ENCODE measurements around the gene LARP1.
"Not testable (repeated sequence)": the region's sequence is repeated elsewhere in the genome, so short reads cannot be mapped to it uniquely, and the experiment has no call there.

The LARP1 gene

DNA sequence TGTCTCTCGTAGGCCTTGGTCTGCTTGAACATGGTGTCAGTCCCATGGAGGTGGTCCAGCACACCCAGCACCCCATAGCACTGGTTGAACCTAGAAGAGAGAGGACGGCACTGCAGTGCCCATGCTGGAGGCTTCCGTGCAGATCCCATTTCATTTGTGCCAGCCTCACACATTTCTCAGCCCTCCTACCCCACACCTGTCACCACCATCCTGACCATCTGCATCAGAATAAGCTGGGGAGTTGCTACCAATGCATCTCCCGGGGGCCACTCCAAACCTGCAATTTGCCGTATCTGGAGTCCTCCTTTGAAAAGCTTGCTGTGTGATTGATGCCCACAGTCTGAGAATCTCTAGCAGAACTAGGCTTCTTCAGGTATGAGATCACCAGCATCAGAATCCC, 65.2 kb downstream of the LARP1 start:
- DNase-seq (ENCODE audit: low read depth in 2 of 3, low spot score in 2 of 3) = no peak

DNA sequence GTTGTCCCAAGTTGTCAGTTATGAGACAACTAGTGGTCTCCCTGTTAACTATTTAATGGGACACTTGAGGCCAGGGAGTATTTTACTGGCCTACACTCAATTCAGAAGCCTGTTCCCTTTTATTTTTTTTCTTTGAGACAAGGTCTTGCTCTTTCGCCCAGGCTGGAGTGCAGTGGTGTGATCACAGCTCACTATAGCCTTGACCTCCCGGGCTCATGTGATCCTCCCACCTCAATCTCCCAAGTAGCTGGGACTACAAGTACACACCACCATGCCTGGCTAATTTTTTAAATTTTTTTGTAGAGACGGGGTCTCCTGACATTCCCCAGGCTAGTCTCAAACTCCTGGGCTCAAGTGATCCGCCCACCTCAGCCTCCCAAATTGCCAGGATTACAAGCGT, 67.7 kb downstream of the LARP1 start:
- DNase-seq (ENCODE audit: low read depth in 2 of 3, low spot score in 2 of 3) = not testable (repeated sequence)

DNA sequence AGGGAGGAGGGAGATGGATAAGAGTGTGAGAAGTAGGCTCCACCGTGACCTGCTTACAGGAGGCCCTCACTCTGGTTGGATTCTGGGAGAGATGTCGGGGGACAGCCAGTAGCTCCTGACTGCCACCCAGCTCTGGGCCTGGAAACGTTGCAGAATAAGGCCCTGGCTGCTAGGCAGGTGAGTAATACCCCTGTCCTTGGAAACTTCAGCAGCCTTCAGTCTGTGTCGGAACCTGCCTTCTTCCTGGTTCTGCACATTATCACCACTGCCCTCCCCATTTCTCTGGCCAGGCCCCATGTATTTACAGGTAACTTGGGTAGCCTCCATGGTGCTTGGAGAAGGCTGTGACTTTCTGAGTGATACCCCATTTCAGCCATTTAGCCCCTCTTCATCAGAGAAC, 68.4 kb downstream of the LARP1 start:
- no peak for DNase-seq (ENCODE audit: low read depth in 2 of 3, low spot score in 2 of 3)

DNA sequence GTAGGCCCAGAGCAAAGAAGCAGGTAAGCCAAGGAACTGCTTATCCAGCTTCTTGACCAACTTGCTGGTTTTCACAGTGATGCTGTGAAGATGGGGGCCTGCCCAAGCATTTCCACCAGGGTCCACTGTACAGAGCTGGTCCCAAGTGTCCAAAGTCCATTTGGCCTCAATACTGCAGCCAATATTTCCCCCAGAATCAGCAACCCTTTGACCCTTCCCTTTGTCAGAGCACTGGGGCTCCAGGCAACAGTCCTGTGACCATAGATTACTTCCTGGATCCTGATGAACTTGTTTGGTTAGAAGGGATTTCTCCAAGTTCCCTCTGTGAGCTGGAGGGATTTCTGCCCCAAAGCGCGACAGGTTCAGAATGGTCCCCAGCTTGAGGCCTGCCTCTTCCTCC, 68.9 kb downstream of the LARP1 start:
- DNase-seq (ENCODE audit: low read depth in 2 of 3, low spot score in 2 of 3) = no peak

DNA sequence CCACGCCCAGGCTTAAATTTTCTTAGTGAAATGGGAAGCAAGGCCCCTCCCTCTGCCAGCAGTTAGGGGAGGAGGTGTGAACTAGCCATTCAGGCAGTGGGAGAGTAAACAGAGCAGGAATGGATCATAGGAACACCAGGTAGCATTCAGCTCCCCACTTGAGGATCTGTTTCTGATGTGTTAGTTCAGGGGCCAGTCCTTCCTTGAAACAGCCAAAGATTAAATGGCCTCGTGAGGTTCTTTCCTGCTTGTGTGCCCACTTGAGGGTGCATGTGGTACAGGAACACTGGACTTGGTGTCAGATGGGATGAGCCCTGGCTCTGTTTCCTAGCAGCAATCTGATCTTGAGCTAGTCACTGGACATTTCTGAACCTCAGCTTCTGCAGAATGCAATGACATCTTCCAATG, 74.0 kb downstream of the LARP1 start:
- no peak for DNase-seq (ENCODE audit: low read depth in 2 of 3, low spot score in 2 of 3)

DNA sequence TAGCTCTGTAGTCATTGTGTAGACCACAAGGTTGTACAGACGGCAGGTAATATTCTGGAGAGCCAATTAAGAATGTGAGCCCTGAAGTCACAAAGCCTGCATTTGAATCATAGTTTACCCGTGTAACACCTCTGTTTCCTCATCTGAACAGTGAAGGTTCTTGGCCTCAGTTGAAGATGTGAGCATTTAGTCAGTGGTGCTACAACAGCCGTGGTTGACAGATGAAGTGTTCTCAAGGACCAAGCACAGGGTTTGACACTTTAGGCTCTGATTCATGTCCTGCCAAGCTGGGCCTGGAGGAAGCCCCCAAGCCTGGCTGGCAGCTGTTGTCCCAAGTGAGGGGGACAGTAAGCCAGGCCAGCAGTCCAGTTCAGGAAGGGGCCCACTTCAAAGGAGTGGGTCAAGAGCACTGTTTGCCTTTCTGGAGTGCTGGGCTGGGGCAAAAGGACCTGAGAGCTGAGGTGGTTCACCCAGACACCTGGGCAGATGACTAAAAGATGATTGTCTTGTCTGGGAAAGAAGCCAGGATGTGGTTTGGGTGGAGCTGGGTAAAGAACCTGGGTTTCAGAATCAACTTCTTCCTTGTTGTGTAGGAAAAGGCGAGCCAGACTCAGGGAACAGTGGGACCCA, 74.5 kb downstream of the LARP1 start:
- DNase-seq (ENCODE audit: low read depth in 2 of 3, low spot score in 2 of 3) = no peak

DNA sequence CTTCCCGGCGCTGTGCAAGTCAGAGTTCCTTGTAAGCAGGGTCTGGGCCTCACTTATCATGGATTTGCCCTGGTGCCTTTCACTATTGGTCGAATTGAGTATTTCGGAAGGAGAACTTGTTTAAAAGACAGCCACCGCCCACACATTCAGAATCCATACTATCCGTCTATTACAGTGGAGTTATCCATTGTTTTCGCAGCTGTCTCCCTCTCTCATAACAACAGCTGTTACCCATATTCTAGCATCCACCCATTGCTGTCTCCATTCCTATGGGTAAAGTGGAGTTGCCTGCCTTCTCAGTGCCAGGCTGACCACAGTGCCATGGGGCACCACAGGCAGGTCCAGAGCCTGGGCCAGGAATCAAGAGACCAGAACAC, 75.0 kb downstream of the LARP1 start:
- DNase-seq (ENCODE audit: low read depth in 2 of 3, low spot score in 2 of 3) = no peak

DNA sequence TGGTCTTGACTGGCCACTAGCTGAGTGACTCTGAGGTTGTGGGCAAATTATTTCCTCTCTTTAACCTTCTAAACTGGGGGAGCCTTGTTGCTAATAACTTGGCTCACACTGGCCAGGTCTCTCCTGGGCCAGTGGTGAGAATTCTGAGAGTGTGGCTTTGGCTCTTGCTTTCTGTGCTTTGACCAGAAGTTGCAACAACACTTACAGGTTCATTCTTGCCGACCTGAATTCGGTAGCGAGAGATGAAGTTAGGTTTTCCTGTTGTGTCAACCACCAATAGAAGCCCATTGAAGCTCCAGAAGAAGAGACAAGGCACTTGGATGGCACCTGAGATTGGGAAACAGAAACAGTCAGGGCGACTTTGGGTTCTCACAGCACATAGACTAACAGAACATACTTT, 75.4 kb downstream of the LARP1 start:
- no peak for DNase-seq (ENCODE audit: low read depth in 2 of 3, low spot score in 2 of 3)

DNA sequence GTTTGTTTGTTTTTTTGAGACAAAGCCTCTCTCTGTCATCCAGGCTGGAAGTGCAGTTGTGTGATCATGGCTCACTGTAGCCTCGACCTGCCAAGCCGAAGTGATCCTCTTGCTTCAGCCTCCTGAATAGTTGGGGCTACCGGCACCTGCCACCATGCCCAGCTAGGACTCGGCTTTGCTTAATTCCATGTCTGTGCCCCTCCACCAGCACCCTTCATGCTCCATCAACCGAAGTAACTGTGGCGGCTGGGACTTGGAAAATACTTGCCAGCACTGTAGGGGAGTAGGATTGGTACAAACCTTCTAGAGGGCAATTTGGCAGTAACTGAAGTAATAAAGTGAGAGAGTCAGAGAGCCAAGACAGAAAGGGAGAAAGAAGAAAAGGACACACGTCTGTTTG, 76.3 kb downstream of the LARP1 start:
- no peak for DNase-seq (ENCODE audit: low read depth in 2 of 3, low spot score in 2 of 3)

DNA sequence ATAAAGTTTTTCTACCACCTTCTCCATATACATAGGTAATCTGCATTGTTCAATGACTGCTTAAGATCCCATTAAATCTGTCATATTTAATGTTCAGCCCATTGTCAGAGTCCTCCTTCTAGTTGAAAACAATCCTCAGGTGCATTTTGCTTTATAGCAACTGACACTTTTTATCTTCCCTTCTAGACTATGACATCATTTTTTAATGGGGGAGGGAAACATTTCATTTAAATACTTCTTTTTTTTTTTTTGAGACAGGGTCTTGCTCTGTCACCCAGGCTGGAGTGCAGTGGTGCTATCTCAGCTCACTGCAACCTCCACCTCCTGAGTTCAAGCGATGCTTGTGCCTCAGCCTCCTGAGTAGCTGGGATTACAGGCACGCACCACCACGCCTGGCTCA, 77.6 kb downstream of the LARP1 start:
- DNase-seq (ENCODE audit: low read depth in 2 of 3, low spot score in 2 of 3) = not testable (repeated sequence)

DNA sequence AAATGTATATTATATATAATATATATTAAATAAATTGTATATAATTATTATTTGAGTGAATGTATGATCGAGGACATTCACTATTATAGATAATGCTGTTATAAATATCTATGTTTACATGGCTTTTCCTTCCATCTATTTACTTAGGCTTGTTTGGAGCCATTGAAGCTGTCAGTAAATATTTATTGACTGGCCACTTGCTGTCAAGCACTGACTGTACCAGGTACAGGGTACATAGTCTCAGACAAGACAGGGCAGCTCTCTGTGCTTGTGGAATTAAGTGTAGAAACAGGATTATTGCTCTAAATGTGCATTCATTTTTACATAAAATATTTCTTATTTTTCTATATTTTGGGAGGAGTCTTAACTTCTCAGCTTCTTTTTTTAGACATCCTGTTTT, 78.9 kb downstream of the LARP1 start:
- no peak for DNase-seq (ENCODE audit: low read depth in 2 of 3, low spot score in 2 of 3)

DNA sequence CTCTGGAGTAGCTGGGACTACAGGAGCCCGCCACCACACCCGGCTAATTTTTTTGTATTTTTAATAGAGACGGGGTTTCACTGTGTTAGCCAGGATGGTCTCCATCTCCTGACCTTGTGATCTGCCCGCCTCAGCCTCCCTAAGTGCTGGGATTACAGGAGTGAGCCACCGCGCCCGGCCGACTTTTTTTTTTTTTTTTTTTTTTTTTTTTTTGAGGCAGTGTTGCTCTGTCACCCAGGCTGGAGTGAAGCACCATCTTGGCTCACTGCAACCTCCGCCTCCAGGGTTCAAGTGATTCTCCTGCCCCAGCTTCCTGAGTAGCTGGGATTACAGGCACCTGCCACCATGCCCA, 80.5 kb downstream of the LARP1 start:
- DNase-seq (ENCODE audit: low read depth in 2 of 3, low spot score in 2 of 3) = not testable (repeated sequence)

DNA sequence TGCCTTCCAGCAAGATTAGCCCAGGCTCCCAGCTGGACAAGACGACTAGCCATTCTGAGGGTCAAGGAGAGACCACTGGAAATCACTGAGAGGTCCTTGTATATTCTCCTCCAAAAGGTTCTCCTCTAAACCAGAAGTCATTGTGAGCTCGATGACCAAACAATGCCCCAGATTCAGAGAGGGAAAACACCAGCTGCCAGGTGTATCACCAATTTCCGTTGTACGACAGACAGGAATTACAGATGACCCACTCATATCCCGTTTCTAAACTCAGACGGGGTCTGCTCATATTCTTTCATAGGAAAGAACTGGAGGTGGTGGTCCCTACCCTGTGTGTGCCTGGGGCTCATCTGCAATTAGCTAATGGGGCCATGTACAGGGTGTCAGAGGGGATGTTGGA, 81.0 kb downstream of the LARP1 start:
- DNase-seq (ENCODE audit: low read depth in 2 of 3, low spot score in 2 of 3) = no peak

DNA sequence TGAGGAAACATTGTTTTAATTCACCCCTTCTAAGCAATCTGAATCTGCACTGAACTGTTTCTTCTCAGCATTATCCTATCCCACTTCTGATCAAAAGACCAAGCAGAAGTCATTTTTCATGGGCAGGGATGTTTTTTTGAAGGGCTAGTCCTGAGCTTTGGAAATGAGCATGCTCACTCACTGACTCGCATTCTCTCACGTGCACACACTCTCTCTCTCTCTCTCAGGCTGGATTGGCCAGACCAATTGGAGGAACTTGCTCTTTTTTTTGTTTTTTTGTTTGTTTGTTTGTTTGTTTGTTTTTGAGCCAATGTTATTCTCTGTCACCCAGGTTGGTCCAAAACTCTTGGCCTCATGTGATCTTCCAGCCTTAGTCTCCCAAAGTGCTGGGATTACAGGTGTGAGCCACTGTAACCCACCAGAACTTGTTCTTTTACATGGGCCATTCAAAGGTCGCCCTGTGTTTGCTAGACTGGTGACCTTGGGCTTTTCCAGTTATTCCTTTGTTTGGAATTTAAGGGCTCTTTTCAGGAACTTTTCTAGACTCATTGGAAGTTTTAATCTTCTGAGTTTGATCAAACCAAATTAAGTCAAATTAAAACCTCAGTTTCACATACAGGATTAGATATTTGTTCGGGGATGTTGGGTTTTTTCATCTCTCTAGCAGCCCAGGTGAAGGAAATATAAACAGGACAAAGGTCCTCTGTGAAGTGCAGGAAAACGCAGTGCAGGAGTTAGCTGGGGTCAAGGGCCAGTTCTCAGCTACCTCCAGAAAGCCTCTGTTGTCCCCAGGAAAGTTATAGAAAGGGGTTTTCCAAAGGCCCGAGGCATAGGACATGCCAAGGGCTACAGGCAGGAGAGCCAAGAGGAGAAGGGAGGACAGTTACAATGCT, 82.1 kb downstream of the LARP1 start:
- DNase-seq (ENCODE audit: low read depth in 2 of 3, low spot score in 2 of 3) = no peak

DNA sequence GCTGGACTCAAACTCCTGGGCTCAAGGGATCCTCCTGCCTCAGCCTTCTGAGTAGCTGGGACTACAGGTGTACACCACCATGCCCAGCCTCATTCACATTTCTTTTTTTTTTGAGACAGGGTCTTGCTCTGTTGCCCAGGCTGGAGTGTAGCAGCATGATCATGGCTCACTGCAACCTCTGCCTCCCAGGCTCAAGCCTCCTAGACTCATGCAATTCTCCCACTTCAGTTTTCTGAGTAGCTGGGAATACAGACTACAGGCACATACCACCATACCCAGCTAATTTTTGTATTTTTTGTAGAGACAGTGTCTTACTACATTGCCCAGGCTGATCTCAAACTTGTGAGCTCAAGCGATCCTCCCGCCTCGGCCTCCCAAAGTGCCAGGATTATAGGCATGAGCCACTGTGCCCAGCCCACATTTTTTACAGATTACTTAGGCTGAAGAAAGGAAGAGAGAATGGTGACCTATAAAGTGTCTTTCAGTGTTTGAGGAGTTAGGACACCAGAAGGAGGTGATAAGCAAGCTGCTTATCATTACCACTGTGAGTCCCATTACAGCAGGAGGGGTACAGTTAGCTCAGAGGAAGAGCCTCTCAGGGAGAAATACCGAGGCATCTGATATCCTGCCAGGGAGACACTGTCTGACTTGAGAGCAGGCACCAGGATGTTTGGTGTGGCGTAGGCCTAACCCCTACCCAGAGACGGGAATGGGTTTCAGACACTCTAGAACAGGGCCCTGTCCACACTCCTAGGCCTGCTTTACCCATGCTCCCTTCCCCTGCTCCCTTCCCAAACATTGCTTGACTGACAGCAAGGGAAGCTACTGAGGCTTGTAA, 85.5 kb downstream of the LARP1 start:
- no peak for DNase-seq (ENCODE audit: low read depth in 2 of 3, low spot score in 2 of 3)

DNA sequence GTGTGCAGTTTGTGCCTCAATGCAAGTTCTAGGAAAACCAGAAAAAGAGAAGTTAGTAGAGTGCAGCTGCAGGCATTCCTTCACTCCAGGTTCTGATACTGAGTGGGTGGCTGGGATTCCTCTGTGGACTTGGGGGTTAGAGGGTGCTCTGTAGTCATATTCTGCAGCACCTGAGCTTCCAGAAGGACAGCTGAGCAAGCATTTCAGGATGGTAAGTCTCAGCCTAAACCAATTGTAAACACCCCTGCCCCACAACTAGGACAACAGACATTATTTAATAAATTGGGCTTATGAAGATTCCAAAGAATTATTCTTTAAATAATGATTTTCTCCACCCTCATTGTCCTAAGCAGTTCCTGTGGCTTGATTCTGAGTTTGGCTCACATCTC, 86.1 kb downstream of the LARP1 start:
- DNase-seq (ENCODE audit: low read depth in 2 of 3, low spot score in 2 of 3) = no peak

DNA sequence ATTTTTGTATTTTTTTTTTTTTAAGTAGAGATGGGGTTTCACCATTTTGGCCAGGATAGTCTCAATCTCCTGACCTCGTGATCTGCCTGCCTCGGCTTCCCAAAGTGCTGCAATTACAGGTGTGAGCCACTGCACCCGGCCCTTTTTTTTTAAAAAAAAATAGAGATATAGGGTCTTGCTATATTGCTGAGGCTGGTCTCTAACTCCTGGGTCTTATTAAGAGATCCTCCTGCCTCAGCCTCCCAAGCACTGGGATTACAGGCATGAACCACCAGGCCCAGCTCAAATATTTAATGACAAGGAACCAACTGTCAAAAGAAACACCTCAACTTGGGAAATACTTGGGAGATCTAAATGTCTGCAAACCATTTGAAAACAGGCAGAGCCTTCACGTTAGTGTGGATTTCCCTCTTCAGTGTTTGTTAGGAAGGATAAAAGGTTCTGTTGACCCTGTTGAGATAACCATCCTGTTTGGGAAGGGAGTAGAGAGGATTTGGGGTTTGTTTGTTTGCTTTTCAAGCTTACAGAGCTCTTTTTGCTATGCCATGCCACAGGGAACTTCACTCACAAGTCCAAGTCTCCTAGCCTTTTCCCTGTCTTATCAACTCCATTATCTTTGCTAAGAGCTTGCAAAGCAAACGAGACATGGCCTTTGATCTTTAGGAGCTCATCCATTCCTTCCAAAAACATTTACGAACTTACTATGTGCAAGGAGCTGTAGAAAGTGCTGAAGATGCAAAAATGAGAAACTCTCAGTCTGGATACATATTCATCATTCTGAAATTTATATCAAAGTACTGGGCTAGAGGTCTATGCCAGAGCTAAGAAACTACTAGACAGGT, 87.7 kb downstream of the LARP1 start:
- no peak for DNase-seq (ENCODE audit: low read depth in 2 of 3, low spot score in 2 of 3)

DNA sequence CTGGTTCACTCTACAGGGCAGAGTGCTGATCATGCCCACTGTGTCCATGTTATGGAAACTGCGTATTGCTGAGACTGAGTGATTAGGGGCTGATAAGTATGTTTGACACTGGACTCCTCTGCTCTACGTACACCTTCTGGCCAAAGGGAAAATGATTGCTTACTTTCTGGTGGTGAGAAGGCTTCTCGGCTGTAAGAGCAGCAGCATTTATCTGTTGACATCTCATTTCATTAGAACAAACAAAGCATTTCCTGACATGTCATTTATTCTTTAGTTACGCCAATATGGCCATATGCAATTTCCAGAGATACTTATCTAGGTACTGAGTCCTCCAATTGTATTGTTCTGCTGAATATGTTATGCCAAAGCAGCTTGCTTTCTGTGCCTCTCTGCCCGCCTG, 89.6 kb downstream of the LARP1 start:
- no peak for DNase-seq (ENCODE audit: low read depth in 2 of 3, low spot score in 2 of 3)

DNA sequence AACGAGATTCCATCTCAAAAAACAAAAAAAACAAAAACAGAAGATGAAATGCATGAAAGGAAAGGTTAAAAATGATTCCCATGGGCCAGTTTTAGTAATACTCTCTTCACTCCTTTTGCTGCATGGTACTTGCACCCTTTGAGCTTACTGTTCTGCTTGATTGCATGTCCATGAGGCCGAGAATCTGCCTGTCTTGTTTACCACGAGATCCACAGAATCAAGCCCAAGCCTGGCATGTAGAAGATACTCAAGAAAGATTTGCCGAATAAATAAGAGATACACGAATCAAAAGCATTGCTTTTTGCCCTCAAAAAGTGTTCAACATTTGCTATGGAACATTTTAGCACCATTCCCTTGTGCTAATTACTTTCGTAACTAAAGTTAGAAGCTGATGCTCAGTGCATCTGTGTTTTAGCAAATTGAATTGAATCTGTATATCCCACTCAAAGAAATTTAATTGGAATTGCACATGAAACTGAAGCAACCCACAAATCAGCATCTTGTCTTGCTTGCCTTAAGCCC, 94.1 kb downstream of the LARP1 start:
- no peak for DNase-seq (ENCODE audit: low read depth in 2 of 3, low spot score in 2 of 3)

DNA sequence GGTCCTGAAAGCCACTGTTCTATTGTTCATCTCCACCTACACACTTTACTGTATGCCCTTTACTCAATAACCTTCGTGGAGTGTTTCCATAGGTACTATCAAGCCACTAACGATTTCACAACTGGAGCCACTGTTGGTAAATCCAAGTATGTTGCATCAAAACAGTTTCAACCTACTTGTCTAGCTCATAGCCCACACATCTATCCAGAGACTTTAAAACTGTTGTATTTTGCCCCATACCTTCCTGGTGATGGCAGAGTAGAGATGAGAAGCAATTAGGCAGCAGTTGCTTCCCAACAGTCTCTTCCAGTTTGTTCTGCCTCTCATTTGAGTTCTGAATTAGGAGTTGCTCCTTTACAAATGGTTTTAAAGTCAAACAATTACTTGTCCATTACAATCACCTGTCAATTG, 94.6 kb downstream of the LARP1 start:
- DNase-seq (ENCODE audit: low read depth in 2 of 3, low spot score in 2 of 3) = no peak
